Measurements from ENCODE around the gene NUP188.
"Not testable (repeated sequence)": the region's sequence is repeated elsewhere in the genome, so short reads cannot be mapped to it uniquely, and the experiment has no call there.

NUP188 gene

GRCh38 chr9:128916745-128917144, 30.8 kb upstream of the NUP188 start:
- DNase-seq = no peak

DNA sequence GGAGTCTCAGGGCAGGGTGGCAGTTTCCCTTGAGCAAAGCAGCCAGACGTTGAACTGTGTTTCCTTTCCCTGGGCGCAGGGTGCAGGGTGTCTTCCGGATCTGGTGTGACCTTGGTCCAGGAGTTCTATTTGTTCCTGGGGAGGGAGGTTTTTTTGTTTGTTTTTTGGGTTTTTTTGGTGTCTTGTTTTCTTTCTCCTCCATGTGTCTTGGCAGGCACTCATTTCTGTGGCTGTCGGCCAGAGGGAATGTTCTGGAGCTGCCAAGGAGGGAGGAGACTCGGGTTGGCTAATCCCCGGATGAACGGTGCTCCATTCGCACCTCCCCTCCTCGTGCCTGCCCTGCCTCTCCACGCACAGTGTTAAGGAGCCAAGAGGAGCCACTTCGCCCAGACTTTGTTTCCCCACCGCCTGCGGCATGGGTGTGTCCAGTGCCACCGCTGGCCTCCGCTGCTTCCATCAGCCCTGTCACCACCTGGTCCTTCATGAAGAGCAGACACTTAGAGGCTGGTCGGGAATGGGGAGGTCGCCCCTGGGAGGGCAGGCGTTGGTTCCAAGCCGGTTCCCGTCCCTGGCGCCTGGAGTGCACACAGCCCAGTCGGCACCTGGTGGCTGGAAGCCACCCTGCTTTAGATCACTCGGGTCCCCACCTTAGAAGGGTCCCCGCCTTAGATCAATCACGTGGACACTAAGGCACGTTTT, 30.2 kb upstream of the NUP188 start:
- no peak for DNase-seq

DNA sequence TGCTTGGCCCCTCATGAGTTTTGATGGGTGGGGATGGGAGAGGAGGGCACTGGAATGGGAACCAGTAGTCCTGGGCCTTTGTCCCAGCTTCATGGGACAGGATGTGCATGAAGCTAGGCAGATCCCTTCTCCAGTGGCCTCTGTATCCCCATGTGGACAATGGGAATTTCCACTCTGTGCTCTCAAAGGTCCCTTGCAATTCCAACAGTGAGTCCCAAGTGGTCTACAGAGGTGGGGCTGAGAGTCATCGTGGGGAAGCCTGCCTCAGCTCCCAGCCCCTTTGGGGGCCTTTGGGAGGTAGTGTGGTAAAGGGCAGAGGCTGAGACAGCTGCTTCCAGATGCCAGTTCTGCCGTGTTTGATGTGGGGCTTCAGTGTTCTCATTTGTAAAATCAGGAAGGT, 28.6 kb upstream of the NUP188 start:
- DNase-seq = no peak

GRCh38 chr9:128919402-128920089, 28.0 kb upstream of the NUP188 start:
- DNase-seq = no peak

GRCh38 chr9:128920381-128921058, 27.0 kb upstream of the NUP188 start, which contains the start of gene PHYHD1:
PHYHD1 (plus strand) TSS chr9:128920982; CDS start chr9:128922324, 1,342 bp downstream.
- no peak for DNase-seq

DNA sequence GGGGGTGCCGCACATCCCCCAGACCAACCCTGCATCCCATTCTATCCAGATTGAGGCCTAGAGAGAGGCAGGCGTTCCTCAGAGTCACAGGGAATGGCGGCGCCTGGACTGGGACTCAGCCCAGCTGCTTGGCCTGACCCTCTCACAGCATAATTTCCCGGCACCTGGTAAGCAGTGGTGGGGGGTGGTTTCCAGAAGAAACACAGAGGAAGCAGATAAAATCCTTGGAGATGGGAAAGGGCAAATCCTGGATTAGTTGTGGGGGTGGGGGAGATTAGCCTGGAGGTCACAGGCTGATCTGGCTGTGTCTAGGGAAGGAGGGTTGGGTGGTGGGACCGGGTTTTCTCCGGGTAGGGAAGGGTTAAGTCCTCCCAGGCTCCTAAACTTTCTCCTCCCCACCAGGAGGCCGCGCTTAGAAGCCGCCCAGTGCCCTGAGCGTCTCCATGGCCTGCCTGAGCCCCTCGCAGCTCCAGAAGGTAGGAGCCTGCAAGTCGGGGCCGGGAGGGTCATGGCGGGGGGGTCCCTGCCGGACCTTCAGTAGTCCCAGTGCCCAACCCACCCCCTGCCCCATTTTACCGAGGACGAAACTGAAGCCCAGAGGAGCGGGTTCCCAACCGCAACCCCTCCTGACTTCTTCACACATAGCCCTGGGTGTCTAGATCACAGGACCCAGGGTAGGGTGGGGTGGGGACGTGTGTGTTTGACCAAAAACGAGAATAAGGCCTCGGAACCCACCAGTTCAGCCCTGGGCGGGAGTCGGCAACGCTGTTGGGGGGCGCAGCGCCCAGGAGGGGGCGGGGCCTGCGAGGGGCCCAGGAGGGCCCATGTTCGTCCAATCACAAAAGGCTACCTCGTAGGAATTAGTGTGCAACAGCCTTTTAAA, 25.4 kb upstream of the NUP188 start:
- DNase-seq = no peak

GRCh38 chr9:128923493-128923883, 24.0 kb upstream of the NUP188 start:
- no peak for DNase-seq

- no peak for DNase-seq
Observed at GRCh38 chr9:128927731-128928411, 19.6 kb upstream of the NUP188 start.

GRCh38 chr9:128928624-128929023, 18.9 kb upstream of the NUP188 start:
- DNase-seq = no peak

- no peak for DNase-seq
Observed at GRCh38 chr9:128929560-128929959, 17.9 kb upstream of the NUP188 start.

- DNase-seq = no peak
Observed at GRCh38 chr9:128933731-128934130, 13.8 kb upstream of the NUP188 start.

DNA sequence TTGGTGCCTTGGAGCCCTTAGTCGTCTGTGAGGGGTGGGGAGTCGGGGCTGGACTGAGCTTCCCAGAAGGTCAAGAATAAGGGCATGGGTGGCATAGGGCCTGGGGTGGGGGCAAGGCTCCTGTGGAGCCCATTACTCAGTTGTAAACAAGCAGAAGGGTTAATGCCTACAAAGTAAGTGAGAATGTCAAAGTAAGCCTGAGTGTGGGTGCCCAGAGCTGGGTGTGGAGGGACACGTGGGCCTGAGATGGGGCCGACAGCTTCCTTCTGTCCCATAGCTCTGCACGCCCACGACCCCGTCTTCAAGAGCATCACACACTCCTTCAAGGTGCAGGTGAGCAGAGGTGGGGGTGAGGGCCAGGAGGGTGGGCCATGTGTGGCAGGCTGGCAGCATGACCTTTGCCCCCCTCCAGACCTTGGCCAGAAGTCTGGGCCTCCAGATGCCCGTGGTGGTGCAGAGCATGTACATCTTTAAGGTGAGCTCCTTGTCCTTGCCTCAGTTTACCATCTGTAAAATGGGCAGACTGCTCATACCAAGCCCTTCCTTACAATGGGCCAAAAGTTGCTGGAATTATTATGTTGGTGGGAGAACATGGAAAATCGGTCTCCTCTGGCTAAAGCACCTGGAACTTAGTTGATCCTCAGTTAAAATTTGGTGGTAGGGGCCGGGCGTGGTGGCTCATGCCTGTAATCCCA, 11.2 kb upstream of the NUP188 start:
- no peak for DNase-seq

DNA sequence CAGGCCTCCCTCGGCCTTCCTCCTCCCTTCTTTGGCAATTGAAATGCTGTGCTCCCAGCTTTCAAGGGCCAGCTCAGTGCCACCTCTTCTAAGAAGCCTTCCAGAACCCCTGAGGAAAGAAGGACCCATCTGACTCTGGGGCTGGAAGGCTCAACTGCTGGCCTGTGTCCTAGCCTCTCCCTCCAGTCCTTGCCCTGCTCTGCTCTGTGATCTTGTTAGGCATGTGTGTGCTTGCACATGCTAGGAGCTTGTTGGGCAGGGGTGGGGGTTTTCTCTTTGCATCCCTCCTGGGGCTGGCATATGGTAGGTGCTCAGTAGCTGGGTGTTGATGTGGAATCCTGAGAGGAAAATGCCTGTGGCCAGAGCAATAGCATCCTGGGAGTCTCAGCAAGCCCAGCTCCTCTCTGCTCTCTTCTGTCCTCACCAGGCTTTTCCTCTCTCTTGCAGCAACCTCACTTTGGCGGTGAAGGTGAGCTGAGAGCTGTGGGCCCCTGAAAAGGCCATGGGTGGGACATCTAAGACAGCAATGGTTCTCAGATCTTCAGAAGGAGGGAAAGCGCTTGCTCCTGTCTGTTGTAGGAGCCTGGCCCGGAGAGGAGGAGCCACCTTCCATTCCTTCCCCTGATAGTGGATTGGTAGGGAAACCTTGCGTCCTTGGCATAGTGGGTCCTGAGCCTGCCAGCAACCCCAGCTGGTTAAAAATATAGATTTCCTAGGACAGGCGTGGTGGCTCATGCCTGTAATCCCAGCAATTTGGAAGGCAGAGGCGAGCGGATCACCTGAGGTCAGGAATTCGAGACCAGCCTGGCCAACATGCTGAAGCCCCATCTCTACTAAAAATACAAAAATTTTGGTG, 10.0 kb upstream of the NUP188 start:
- DNase-seq = no peak

- DNase-seq = no peak
Observed at GRCh38 chr9:128940271-128940921, 7.1 kb upstream of the NUP188 start.

DNA sequence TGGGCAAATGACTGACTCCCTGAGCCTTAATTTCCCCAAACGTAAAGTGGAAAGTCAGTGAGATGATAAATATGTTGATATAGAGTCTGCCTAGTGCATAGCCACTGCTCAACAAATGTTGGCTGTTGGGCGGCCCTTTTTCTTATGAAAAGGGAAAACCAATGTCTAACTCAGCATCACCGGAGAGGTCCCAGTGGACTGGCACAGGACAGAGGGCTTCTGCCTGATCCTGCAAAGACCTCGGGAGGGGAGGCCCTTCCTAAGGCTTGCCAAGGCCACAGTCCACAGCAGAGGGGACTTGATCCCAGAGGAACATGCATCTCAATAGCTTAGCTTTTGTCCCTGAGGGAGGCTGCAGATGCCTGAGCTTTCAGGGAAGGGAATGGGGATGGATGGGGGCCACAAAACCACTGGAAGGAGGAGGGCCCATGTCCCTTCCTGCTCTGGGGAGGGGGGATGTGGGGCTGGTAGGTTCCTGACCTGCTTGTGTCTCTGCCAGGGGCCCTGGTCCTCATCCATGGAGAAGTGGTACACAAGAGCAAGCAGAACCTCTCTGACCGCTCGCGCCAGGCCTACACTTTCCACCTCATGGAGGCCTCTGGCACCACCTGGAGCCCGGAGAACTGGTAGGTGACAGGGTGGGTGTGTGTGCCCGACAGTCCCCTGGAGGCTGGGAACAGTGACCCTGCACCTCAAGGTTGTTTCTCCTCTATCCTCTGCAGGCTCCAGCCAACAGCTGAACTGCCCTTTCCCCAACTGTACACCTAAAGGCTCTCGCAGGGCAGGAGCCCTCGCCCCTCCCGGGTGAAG, 6.3 kb upstream of the NUP188 start:
- DNase-seq = no peak

DNA sequence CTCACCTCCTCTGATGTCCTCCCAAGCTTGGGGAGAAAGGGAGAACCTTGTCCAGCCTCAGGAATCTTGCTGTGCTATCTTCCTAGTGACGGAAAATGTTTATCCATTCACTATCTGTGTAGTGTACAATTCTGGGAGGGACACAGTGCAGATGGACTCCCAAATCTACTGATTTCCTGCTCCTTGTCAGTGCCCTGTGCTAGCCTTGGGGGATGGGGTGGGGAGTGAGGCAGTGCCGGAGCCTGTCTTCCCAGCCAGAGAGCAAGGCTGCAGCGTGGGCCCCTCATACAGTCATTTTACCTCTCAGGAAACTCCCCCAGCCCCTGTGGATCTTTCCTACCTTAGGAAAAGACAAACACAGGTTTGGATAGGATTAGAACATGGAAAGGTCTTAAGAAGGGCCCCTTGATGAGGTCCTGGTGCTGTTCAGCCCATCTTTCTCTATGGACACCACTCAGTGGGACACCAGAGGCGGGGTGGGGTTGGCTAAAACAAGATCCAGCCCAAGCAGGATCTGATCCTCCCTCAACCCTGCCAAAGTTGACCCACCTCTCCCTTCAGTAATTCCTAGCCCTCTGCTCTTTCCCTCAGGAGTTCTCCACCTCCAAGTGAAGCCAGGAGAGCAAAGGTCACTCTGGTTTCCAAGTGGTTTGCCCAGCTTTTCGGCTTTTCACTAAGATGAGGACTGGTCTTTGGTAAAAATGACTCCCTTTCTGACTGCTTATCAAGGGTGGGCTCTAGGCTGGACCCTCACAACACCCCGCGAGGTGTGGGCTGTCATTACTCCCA, 3.5 kb upstream of the NUP188 start:
- DNase-seq = no peak

DNA sequence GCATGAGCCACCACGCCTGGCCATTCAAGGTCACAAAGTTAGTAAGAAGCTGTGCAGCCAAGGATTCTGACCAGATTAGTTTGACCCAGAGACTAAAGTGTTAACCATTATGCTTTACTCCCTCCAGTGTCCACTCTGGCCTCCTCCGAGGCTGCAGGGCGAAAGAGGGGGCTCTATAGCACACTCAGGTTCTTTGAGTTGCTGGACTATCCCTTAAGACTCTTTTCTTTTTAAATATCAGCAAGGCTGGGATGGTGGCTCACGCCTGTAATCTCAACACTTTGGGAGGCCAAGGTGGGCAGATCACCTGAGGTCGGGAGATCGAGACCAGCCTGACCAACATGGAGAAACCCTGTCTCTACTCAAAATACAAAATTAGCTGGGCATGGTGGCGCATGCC, 2.5 kb upstream of the NUP188 start:
- not testable (repeated sequence) for DNase-seq

GRCh38 chr9:128945798-128946501, 1.5 kb upstream of the NUP188 start:
- DNase-seq = no peak

All from activated gamma-delta T cell (primary cell).